H1 (cell line): Measurements from ENCODE around the gene LAMP5. TPM values are rescaled to one million over a fixed set of nuclear protein-coding genes. Genes with fewer than 3 reads are reported as not detected.

Experiments used
- CTCF ChIA-PET: fragments of 300-600 bp; sonication (Branson Sonifier 250); formaldehyde crosslinking; loops from one replicate; lab custom pipeline; 2021; ENCODE audit not compliant: partially characterized antibody; lab: Charles Lee
- POLR2A ChIA-PET: fragments of 300-600 bp; sonication (Branson Sonifier 250); formaldehyde crosslinking; loops from one replicate; lab custom pipeline; 2021; ENCODE audit warnings: inconsistent platforms; ENCODE audit not compliant: partially characterized antibody; lab: Charles Lee
- DNase-seq, 2 experiments: peaks; one replicate each; pipeline versions ENCODE4 v3.0.0 to v3.0.0-alpha.2; 2010 to 2022; ENCODE audit warnings: low spot score in 2 of 2, low read depth in 1 of 2, mixed read lengths in 1 of 2
- FAIRE-seq: peaks from 2 replicates; lab custom pipeline; 2011; peaks lifted over from hg19 to GRCh38; lab: Jason Lieb, UNC
- H2AFZ ChIP-seq: 2 replicates; pipeline ENCODE4 v1.8.1; 2012; ENCODE audit warnings: low read length, inconsistent platforms
- H2AK5ac ChIP-seq: 2 replicates; pipeline ENCODE4 v1.6.1; 2013; ENCODE audit warnings: low read depth, low read length
- H2BK120ac ChIP-seq: replicated peaks from 2 replicates; pipeline ENCODE3; 2013; ENCODE audit warnings: low read depth, low read length, inconsistent platforms
- H2BK12ac ChIP-seq: 2 replicates; pipeline ENCODE4 v1.6.1; 2013; ENCODE audit warnings: low read depth, low read length
- H2BK15ac ChIP-seq: 2 replicates; pipeline ENCODE4 v1.6.1; 2013; ENCODE audit warnings: low read length
- H2BK20ac ChIP-seq: 2 replicates; pipeline ENCODE4 v1.6.1; 2013; ENCODE audit warnings: low read length
- H2BK5ac ChIP-seq: 2 replicates; pipeline ENCODE4 v1.6.1; 2013; ENCODE audit warnings: low read depth, low read length
- H3K14ac ChIP-seq: 2 replicates; pipeline ENCODE4 v1.6.1; 2013; ENCODE audit warnings: inconsistent platforms; ENCODE audit not compliant: insufficient read length
- H3K18ac ChIP-seq: 2 replicates; pipeline ENCODE4 v1.6.1; 2013; ENCODE audit warnings: low read length; ENCODE audit errors: extremely low read depth
- H3K23ac ChIP-seq: 2 replicates; pipeline ENCODE4 v1.6.1; 2013; ENCODE audit warnings: inconsistent platforms; ENCODE audit not compliant: insufficient read length
- H3K23me2 ChIP-seq: 2 replicates; pipeline ENCODE4 v1.6.1; 2013; ENCODE audit warnings: low read depth, low read length
- H3K27ac ChIP-seq: 2 replicates; pipeline ENCODE4 v1.6.1; 2011; ENCODE audit warnings: low read depth, low read length, inconsistent platforms
- H3K27me3 ChIP-seq, 4 experiments: replicated peaks in 1 of 4; 1 replicate in 1 of 4; 2 replicates in 3 of 4; pipeline versions ENCODE4 v1.6.1 to v1.8.1; 2011 to 2013; ENCODE audit warnings: low read length in 3 of 4, mild to moderate bottlenecking in 3 of 4, inconsistent platforms in 2 of 4, mixed read lengths in 2 of 4, moderate library complexity in 1 of 4; ENCODE audit not compliant: control insufficient read depth in 3 of 4, insufficient read depth in 3 of 4; ENCODE audit errors: extremely low read depth in 1 of 4
- H3K36me3 ChIP-seq, 4 experiments: 2 replicates each; pipeline versions ENCODE4 v1.6.1 to v1.8.1; 2011 to 2013; ENCODE audit warnings: mild to moderate bottlenecking in 4 of 4, low read length in 3 of 4, moderate library complexity in 2 of 4, control low read depth in 1 of 4, inconsistent platforms in 1 of 4; ENCODE audit not compliant: insufficient read depth in 4 of 4, control insufficient read depth in 2 of 4
- H3K4ac ChIP-seq: replicated peaks from 2 replicates; pipeline ENCODE3; 2013; ENCODE audit warnings: low read length, low read depth, mixed read lengths, inconsistent platforms; ENCODE audit not compliant: insufficient read length
- H3K4me1 ChIP-seq, 4 experiments: replicated peaks in 1 of 4; 1 replicate in 1 of 4; 2 replicates in 3 of 4; pipeline versions ENCODE4 v1.6.1 to v1.8.1; 2011 to 2013; ENCODE audit warnings: low read length in 3 of 4, inconsistent platforms in 2 of 4, mixed read lengths in 1 of 4; ENCODE audit not compliant: insufficient read depth in 4 of 4, control insufficient read depth in 3 of 4
- H3K4me2 ChIP-seq, 2 experiments: 2 replicates each; pipeline versions ENCODE4 v1.6.1 to v1.8.1; 2011 to 2013; ENCODE audit warnings: low read depth in 2 of 2, low read length in 2 of 2, control low read depth in 1 of 2, inconsistent platforms in 1 of 2, mild to moderate bottlenecking in 1 of 2; ENCODE audit not compliant: insufficient read depth in 1 of 2
- H3K4me3 ChIP-seq, 4 experiments: fragments of 200-600, 300-600 bp in 1 of 4; sonication (generic), shearing (Covaris generic), sonication (Bioruptor Twin) in 1 of 4; 2 replicates each; pipeline versions ENCODE4 v1.5.1 to v1.8.1; 2011 to 2016; ENCODE audit warnings: low read length in 4 of 4, low read depth in 3 of 4, control low read depth in 2 of 4, inconsistent platforms in 2 of 4, mild to moderate bottlenecking in 2 of 4, mixed read lengths in 1 of 4, moderate library complexity in 1 of 4; ENCODE audit not compliant: insufficient read depth in 2 of 4; ENCODE audit errors: extremely low read depth in 1 of 4
- H3K56ac ChIP-seq: replicated peaks from 2 replicates; pipeline ENCODE3; 2013; ENCODE audit warnings: low read depth, mild to moderate bottlenecking, mixed read lengths, low read length, inconsistent platforms; ENCODE audit not compliant: insufficient read length
- H3K79me1 ChIP-seq: 2 replicates; pipeline ENCODE4 v1.6.1; 2013; ENCODE audit warnings: low read depth, low read length, control low read depth
- H3K79me2 ChIP-seq, 2 experiments: 2 replicates each; pipeline versions ENCODE4 v1.6.1 to v1.8.1; 2012 to 2013; ENCODE audit warnings: low read length in 2 of 2, mild to moderate bottlenecking in 2 of 2, inconsistent platforms in 1 of 2; ENCODE audit not compliant: insufficient read depth in 2 of 2, control insufficient read depth in 1 of 2
- H3K9ac ChIP-seq, 4 experiments: replicated peaks in 1 of 4; 1 replicate in 1 of 4; 2 replicates in 3 of 4; pipeline versions ENCODE4 v1.6.1 to v1.8.1; 2011 to 2013; ENCODE audit warnings: low read depth in 3 of 4, low read length in 3 of 4, control low read depth in 2 of 4, mild to moderate bottlenecking in 2 of 4, moderate library complexity in 2 of 4, inconsistent platforms in 1 of 4; ENCODE audit errors: extremely low read depth in 1 of 4
- H3K9me3 ChIP-seq, 2 experiments: 2 replicates each; pipeline versions ENCODE4 v1.6.1 to v1.8.1; 2012 to 2013; ENCODE audit warnings: mild to moderate bottlenecking in 2 of 2, moderate library complexity in 2 of 2, control low read depth in 1 of 2, inconsistent platforms in 1 of 2, low read depth in 1 of 2, low read length in 1 of 2, mixed read lengths in 1 of 2; ENCODE audit not compliant: insufficient read depth in 2 of 2
- H4K20me1 ChIP-seq, 2 experiments: replicated peaks in 1 of 2; 2 replicates each; pipeline versions ENCODE3 to v1.8.1; 2011 to 2013; ENCODE audit warnings: inconsistent platforms in 2 of 2, low read length in 2 of 2, mild to moderate bottlenecking in 1 of 2; ENCODE audit not compliant: insufficient read depth in 2 of 2, control insufficient read depth in 1 of 2
- H4K5ac ChIP-seq: 2 replicates; pipeline ENCODE4 v1.6.1; 2013; ENCODE audit warnings: low read length, low read depth, mixed read lengths, inconsistent platforms; ENCODE audit not compliant: insufficient read length
- H4K8ac ChIP-seq: 2 replicates; pipeline ENCODE4 v1.8.0; 2013; ENCODE audit warnings: mild to moderate bottlenecking, moderate library complexity, low read length, inconsistent platforms; ENCODE audit not compliant: insufficient read depth; ENCODE audit errors: extremely low read depth
- H4K91ac ChIP-seq: replicated peaks from 2 replicates; pipeline ENCODE3; 2013; ENCODE audit warnings: low read length, mixed read lengths, inconsistent platforms; ENCODE audit not compliant: insufficient read length
- EGR1 ChIP-seq: IDR thresholded peaks from 2 replicates; pipeline ENCODE4 v1.6.1; 2011; ENCODE audit warnings: low read depth, low read length, borderline replicate concordance
- GTF2F1 ChIP-seq: IDR thresholded peaks from 2 replicates; pipeline ENCODE4 v1.6.1; 2012; ENCODE audit warnings: low read depth, low read length, improper control_type of control experiment, borderline replicate concordance
- POLR2AphosphoS5 ChIP-seq: IDR thresholded peaks from 2 replicates; pipeline ENCODE4 v1.6.1; 2011; ENCODE audit warnings: low read depth, low read length
- SP1 ChIP-seq: IDR thresholded peaks from 2 replicates; pipeline ENCODE4 v1.6.1; 2011; ENCODE audit warnings: low read depth, low read length
- TAF1 ChIP-seq: IDR thresholded peaks from 2 replicates; pipeline ENCODE4 v1.6.1; 2011; ENCODE audit warnings: mild to moderate bottlenecking, low read depth, low read length
- TEAD4 ChIP-seq: IDR thresholded peaks from 2 replicates; pipeline ENCODE4 v1.6.1; 2012; ENCODE audit warnings: low read depth, low read length, inconsistent platforms, mixed read lengths
- WGBS, 2 experiments: shearing (Covaris generic) in 1 of 2; methylation state at CpG; one replicate each; pipeline versions ENCODE4 v1.1.6 to v1.1.7; 2013 to 2015; ENCODE audit warnings: low lambda C conversion rate in 2 of 2, mixed read lengths in 2 of 2, inconsistent platforms in 1 of 2, low coverage in 1 of 2, missing lambda C conversion rate in 1 of 2; ENCODE audit not compliant: insufficient replicate concordance in 2 of 2, insufficient coverage in 1 of 2, insufficient read length in 1 of 2; ENCODE audit errors: extremely low coverage in 1 of 2, missing lambda C conversion rate in 1 of 2; 5-methylcytosine and 5-hydroxymethylcytosine counted together
- polyA plus RNA-seq, 7 experiments: library from polyadenylated mRNA; depleted of rRNA in 3 of 7; stranded (reverse) in 5 of 7; unstranded in 2 of 7; fragments of >200 nt in 5 of 7; fragments of 200-250 nt in 2 of 7; gene quantifications; 1 replicate in 5 of 7; 2 replicates in 1 of 7; 4 replicates in 1 of 7; pipeline versions ENCODE4 v1.2.1 to v1.2.3, GENCODE V29; 2011 to 2013; ENCODE audit warnings: missing spikeins in 2 of 7, mixed read lengths in 2 of 7
- total RNA-seq: library from RNA; stranded (reverse); fragmentation: NEBNext Ultra II Directional; extraction: Animal tissue kit (Norgen Biotek cat#: 25700); gene quantifications from 2 replicates; pipeline ENCODE4 v1.2.1, GENCODE V29; 2021

Gene LAMP5
- total and polyA plus RNA-seq, 2 of the 8 experiments (the other 6 are each of a cell fraction or from before 2014, with no cell fraction given), result 0.22 to 1.9 TPM

DNA sequence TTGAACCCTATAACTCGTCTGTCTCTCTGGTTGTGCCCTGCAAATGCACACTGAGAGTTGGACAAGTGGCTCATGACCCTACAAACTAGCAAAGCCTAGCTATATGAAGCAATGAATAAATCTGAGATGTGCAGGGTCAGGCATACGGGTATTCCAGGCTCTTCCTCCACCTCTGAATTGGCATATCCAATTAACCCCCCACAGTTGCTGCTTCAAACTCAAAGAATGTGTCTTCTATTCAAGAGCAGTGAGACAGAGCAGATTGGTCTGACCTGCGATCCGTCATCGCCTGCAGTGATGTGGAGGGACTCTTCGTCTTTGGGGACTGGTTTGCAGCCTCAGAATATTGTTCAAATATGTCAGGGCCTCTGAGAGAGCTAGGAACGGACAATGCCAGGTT lies 59.8 kb downstream of the LAMP5 start:
- Histone ChIP-seq H3K56ac (no peak overlapping the region), H4K5ac (no peak overlapping the region), H3K27ac (no peak overlapping the region), H4K20me1 (no peaks in the 10 kb centered on the region), H3K79me2 (no peaks in the 10 kb centered on the region), H3K23ac (no peak overlapping the region), H3K4ac (no peak overlapping the region), H4K8ac (no peak overlapping the region), H2BK20ac (peak overlapping the region; percentile 94), H3K4me1 (peaks cover 20 to 43% (median 30%) of the 10 kb centered on the region in 4 experiments), H3K4me3 (peak overlapping the region in 1 of 4 experiments; percentile 45; a peak in 4 of 8 replicates), H4K91ac (peak overlapping the region; percentile 32), H3K27me3 (peaks cover 0 to 36% (median 17%) of the 10 kb centered on the region in 4 experiments; a peak in 6 of 7 replicates), H3K36me3 (no peaks in the 10 kb centered on the region), H3K9ac (no peak overlapping the region), H2BK5ac (peak overlapping the region; percentile 92; the same call in 1 of the 2 replicates), H3K4me2 (peak overlapping the region; percentile 65 to 70), H3K9me3 (no peaks in the 10 kb centered on the region), H2BK15ac (no peak overlapping the region), H3K79me1 (no peaks in the 10 kb centered on the region), H2AK5ac (peak overlapping the region; percentile 98; the same call in 1 of the 2 replicates), H2BK12ac (peak overlapping the region; percentile 100; the same call in 1 of the 2 replicates), H3K18ac (peak overlapping the region; percentile 51), H3K14ac (no peak overlapping the region), H2BK120ac (peak overlapping the region; percentile 25), H2AFZ (no peak overlapping the region), H3K23me2 (0 out of 2 replicates have a peak, but pooled peaks cover 2% of the 10 kb centered on the region)
- CTCF ChIA-PET, result interaction anchor here (1.4 to 1.7 kb wide), 2 partner anchors 10 to 59 kb away, joined by 4 to 6 read pairs; no protein-coding TSS in a partner anchor
- DNase-seq (no peak), FAIRE-seq (peak; percentile 92)
- POLR2A ChIA-PET, result interaction anchor here (1.1 to 1.7 kb wide), 3 partner anchors 8 to 60 kb away, joined by 4 to 5 read pairs (median 4); partner anchors contain the start of gene LAMP5
- WGBS, 2 experiments, result 16% methylated on average over 7 of the region's 7 CpGs; no CpG with 5 or more reads in 1 of the 2 experiments
- TF ChIP-seq GTF2F1 (no peak), POLR2AphosphoS5 (no peak), TEAD4 (0 out of 2 replicates have a peak, but pooled peaks have one; percentile 27), SP1 (peak; percentile 28; the same call in 1 of the 2 replicates), TAF1 (0 out of 2 replicates have a peak, but pooled peaks have one; percentile 27), EGR1 (no peak)
